Measurements from ENCODE around the gene HOXB5.
A peak's percentile ranks its signal among the peaks of the same experiment; 100 is the strongest.

Gene HOXB5

GRCh38 chr17:48612456-48612853 is 18.9 kb upstream of the HOXB5 start:
- Histone ChIP-seq H4K91ac (ENCODE audit: low read length) (peak overlapping the region; percentile 0), H2BK5ac (ENCODE audit: low read depth, low read length, poor library complexity, severe bottlenecking) (no peak overlapping the region)

GRCh38 chr17:48611681-48612455 is 18.3 kb upstream of the HOXB5 start:
- peak overlapping the region; percentile 82 to 94 for H2BK12ac ChIP-seq (ENCODE audit: low read length in 2 of 2)
- H3K79me1 ChIP-seq (replicated peaks; ENCODE audit: low read length, poor library complexity, severe bottlenecking) = peaks cover 9% of the 10 kb centered on the region
- DNase-seq = peak; percentile 69
- H3K18ac ChIP-seq (ENCODE audit: low read depth in 1 of 2, low read length in 2 of 2) = peak overlapping the region; percentile 55 to 98
- peak overlapping the region; percentile 97 for H3K4me2 ChIP-seq (ENCODE audit: low read length, poor library complexity, severe bottlenecking)
- H3K4me1 ChIP-seq (ENCODE audit: control insufficient read depth, insufficient read depth, low read depth, low read length) = peaks cover 22% of the 10 kb centered on the region
- H4K8ac ChIP-seq (ENCODE audit: low read length) = peak overlapping the region; percentile 39
- peak overlapping the region; percentile 55 for H2BK15ac ChIP-seq (ENCODE audit: low read depth, poor library complexity, severe bottlenecking)
- peak overlapping the region; percentile 48 to 79 for H3K23ac ChIP-seq (ENCODE audit: low read length in 2 of 2)
- peak overlapping the region; percentile 0 to 20 for H3K14ac ChIP-seq (ENCODE audit: low read length in 2 of 2)
- peaks cover 22 to 29% of the 10 kb centered on the region in 2 experiments for H3K27me3 ChIP-seq (ENCODE audit: control insufficient read depth in 1 of 2, insufficient read depth in 1 of 2, low read length in 2 of 2)
- H2BK5ac ChIP-seq (ENCODE audit: low read depth, low read length, poor library complexity, severe bottlenecking) = peak overlapping the region; percentile 77
- H3K9ac ChIP-seq (ENCODE audit: low read length) = peak overlapping the region; percentile 98
- peaks cover 4 to 9% of the 10 kb centered on the region in 2 experiments for H3K36me3 ChIP-seq (ENCODE audit: control insufficient read depth in 1 of 2, insufficient read depth in 2 of 2, low read depth in 1 of 2, low read length in 2 of 2)
- WGBS = under 1% methylated on average over 33 of the region's 36 CpGs
- peak overlapping the region; percentile 49 to 87 for H3K4me3 ChIP-seq (ENCODE audit: insufficient read depth in 1 of 2, low read depth in 1 of 2, low read length in 2 of 2)
- peak overlapping the region; percentile 95 to 96 for H3K4ac ChIP-seq (ENCODE audit: low read depth in 1 of 2, low read length in 2 of 2)
- peak overlapping the region; percentile 5 for H2AK5ac ChIP-seq (ENCODE audit: low read length, severe bottlenecking)
- no peaks in the 10 kb centered on the region for H3K9me3 ChIP-seq (ENCODE audit: control insufficient read depth, low read length)
- no peak overlapping the region for H2AFZ ChIP-seq (ENCODE audit: low read depth, low read length)
- H3K27ac ChIP-seq (ENCODE audit: low read length, poor library complexity, severe bottlenecking) = peak overlapping the region; percentile 64
- H2BK120ac ChIP-seq (ENCODE audit: low read depth, low read length) = peak overlapping the region; percentile 61
- peak overlapping the region; percentile 100 for H4K91ac ChIP-seq (ENCODE audit: low read length)

More at GRCh38 chr17:48612456-48612853, 18.9 kb upstream of the HOXB5 start:
- DNase-seq = peak; percentile 74
- peak overlapping the region; percentile 91 for H2BK120ac ChIP-seq (ENCODE audit: low read depth, low read length)
- peak overlapping the region; percentile 64 for H3K27ac ChIP-seq (ENCODE audit: low read length, poor library complexity, severe bottlenecking)
- H3K36me3 ChIP-seq (ENCODE audit: control insufficient read depth in 1 of 2, insufficient read depth in 2 of 2, low read depth in 1 of 2, low read length in 2 of 2) = peaks cover 0 to 4% of the 10 kb centered on the region in 2 experiments
- H2BK15ac ChIP-seq (ENCODE audit: low read depth, poor library complexity, severe bottlenecking) = no peak overlapping the region
- H3K27me3 ChIP-seq (ENCODE audit: control insufficient read depth in 1 of 2, insufficient read depth in 1 of 2, low read length in 2 of 2) = peaks cover 27 to 35% of the 10 kb centered on the region in 2 experiments
- peak overlapping the region; percentile 98 for H3K9ac ChIP-seq (ENCODE audit: low read length)
- no peaks in the 10 kb centered on the region for H3K9me3 ChIP-seq (ENCODE audit: control insufficient read depth, low read length)
- no peak overlapping the region for H3K14ac ChIP-seq (ENCODE audit: low read length in 2 of 2)
- WGBS = under 1% methylated on average over 15 of the region's 15 CpGs
- H2AFZ ChIP-seq (ENCODE audit: low read depth, low read length) = no peak overlapping the region
- peaks cover 8% of the 10 kb centered on the region for H3K79me1 ChIP-seq (replicated peaks; ENCODE audit: low read length, poor library complexity, severe bottlenecking)
- peak overlapping the region; percentile 46 to 98 for H3K18ac ChIP-seq (ENCODE audit: low read depth in 1 of 2, low read length in 2 of 2)
- H2AK5ac ChIP-seq (ENCODE audit: low read length, severe bottlenecking) = no peak overlapping the region
- H2BK12ac ChIP-seq (ENCODE audit: low read length in 2 of 2) = peak overlapping the region in 1 of 2 experiments; percentile 6
- H3K4me1 ChIP-seq (ENCODE audit: control insufficient read depth, insufficient read depth, low read depth, low read length) = peaks cover 22% of the 10 kb centered on the region
- no peak overlapping the region for H3K23ac ChIP-seq (ENCODE audit: low read length in 2 of 2)
- peak overlapping the region; percentile 62 to 87 for H3K4me3 ChIP-seq (ENCODE audit: insufficient read depth in 1 of 2, low read depth in 1 of 2, low read length in 2 of 2)
- peak overlapping the region in 1 of 2 experiments; percentile 90 for H3K4ac ChIP-seq (ENCODE audit: low read depth in 1 of 2, low read length in 2 of 2)
- no peak overlapping the region for H4K8ac ChIP-seq (ENCODE audit: low read length)
- peak overlapping the region; percentile 97 for H3K4me2 ChIP-seq (ENCODE audit: low read length, poor library complexity, severe bottlenecking)

- Histone ChIP-seq H3K27ac (ENCODE audit: low read length, poor library complexity, severe bottlenecking) (peak overlapping the region; percentile 64), H3K79me1 (replicated peaks; ENCODE audit: low read length, poor library complexity, severe bottlenecking) (peaks cover 14% of the 10 kb centered on the region), H4K8ac (ENCODE audit: low read length) (peak overlapping the region; percentile 36), H2BK15ac (ENCODE audit: low read depth, poor library complexity, severe bottlenecking) (peak overlapping the region; percentile 87), H3K9me3 (ENCODE audit: control insufficient read depth, low read length) (no peaks in the 10 kb centered on the region), H2BK5ac (ENCODE audit: low read depth, low read length, poor library complexity, severe bottlenecking) (peak overlapping the region; percentile 98), H3K9ac (ENCODE audit: low read length) (peak overlapping the region; percentile 98), H3K14ac (ENCODE audit: low read length in 2 of 2) (no peak overlapping the region), H4K91ac (ENCODE audit: low read length) (peak overlapping the region; percentile 69), H2AFZ (ENCODE audit: low read depth, low read length) (no peak overlapping the region), H3K4ac (ENCODE audit: low read depth in 1 of 2, low read length in 2 of 2) (peak overlapping the region; percentile 92 to 99), H3K4me1 (ENCODE audit: control insufficient read depth, insufficient read depth, low read depth, low read length) (peaks cover 22% of the 10 kb centered on the region), H3K36me3 (ENCODE audit: control insufficient read depth in 1 of 2, insufficient read depth in 2 of 2, low read depth in 1 of 2, low read length in 2 of 2) (peaks cover 5 to 13% of the 10 kb centered on the region in 2 experiments), H3K4me3 (ENCODE audit: insufficient read depth in 1 of 2, low read depth in 1 of 2, low read length in 2 of 2) (peak overlapping the region; percentile 65 to 87), H2AK5ac (ENCODE audit: low read length, severe bottlenecking) (no peak overlapping the region), H3K18ac (ENCODE audit: low read depth in 1 of 2, low read length in 2 of 2) (peak overlapping the region; percentile 67 to 99), H3K23ac (ENCODE audit: low read length in 2 of 2) (peak overlapping the region in 1 of 2 experiments; percentile 86), H2BK12ac (ENCODE audit: low read length in 2 of 2) (peak overlapping the region; percentile 38 to 69), H3K27me3 (ENCODE audit: control insufficient read depth in 1 of 2, insufficient read depth in 1 of 2, low read length in 2 of 2) (peaks cover 15 to 23% of the 10 kb centered on the region in 2 experiments), H3K4me2 (ENCODE audit: low read length, poor library complexity, severe bottlenecking) (peak overlapping the region; percentile 97), H2BK120ac (ENCODE audit: low read depth, low read length) (peak overlapping the region; percentile 54)
- DNase-seq = peak; percentile 72
- under 1% methylated on average over 15 of the region's 22 CpGs for WGBS
Measured at GRCh38 chr17:48611213-48611612, 17.6 kb upstream of the HOXB5 start.
